OCI-LY3 (cell line): ENCODE data around the gene ATP10A.

Experiments
- EZH2phosphoT487 ChIP-seq: fragments of 200-600 bp; shearing (Covaris generic); IDR thresholded peaks from 2 replicates; pipeline ENCODE4 v1.6.1; 2018; ENCODE audit warnings: antibody characterized with exemption, mixed run types, low read depth
- TF ChIP-seq, protein P1 (sequence below): fragments of 200-600, 300-600 bp; sonication (generic); IDR thresholded peaks from 2 replicates; pipeline ENCODE4 v1.5.1; 2014; ENCODE audit warnings: antibody characterized with exemption, low read length, low read depth

DNA sequence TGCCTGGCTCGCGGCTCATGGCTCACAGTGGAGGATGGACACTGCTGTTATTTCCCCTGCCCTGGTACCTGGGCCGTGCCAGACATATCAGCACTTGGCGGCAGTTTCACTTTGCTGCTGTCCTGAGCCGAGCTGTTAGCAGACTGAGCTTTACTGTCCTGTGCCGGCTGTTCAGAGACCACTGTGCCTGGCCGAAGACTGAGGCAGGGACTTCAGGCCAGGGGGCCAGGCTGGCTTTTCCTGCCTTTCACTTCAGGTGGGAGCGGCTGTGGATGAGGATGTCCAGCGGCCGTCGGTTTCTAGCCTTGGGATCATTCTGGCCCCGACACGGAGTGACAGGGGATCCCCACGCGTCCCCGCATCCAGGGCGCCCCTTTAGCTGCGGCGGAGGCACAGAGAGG lies 1.1 kb downstream of the ATP10A start:
- TF ChIP-seq, protein P1, sequence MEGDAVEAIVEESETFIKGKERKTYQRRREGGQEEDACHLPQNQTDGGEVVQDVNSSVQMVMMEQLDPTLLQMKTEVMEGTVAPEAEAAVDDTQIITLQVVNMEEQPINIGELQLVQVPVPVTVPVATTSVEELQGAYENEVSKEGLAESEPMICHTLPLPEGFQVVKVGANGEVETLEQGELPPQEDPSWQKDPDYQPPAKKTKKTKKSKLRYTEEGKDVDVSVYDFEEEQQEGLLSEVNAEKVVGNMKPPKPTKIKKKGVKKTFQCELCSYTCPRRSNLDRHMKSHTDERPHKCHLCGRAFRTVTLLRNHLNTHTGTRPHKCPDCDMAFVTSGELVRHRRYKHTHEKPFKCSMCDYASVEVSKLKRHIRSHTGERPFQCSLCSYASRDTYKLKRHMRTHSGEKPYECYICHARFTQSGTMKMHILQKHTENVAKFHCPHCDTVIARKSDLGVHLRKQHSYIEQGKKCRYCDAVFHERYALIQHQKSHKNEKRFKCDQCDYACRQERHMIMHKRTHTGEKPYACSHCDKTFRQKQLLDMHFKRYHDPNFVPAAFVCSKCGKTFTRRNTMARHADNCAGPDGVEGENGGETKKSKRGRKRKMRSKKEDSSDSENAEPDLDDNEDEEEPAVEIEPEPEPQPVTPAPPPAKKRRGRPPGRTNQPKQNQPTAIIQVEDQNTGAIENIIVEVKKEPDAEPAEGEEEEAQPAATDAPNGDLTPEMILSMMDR, result no peak
- no peak for TF ChIP-seq EZH2phosphoT487
